OCI-LY3 (cell line): ENCODE data around the gene CFAP46.

Experiments
- H2AFZ ChIP-seq: fragments of 200-600, 300-600 bp; shearing (Covaris generic); 2 replicates; pipeline ENCODE4 v1.6.0; 2014; ENCODE audit warnings: antibody characterized with exemption, low read depth, low read length
- H3K27ac ChIP-seq: fragments of 200-600, 300-600 bp; sonication (generic); 2 replicates; pipeline ENCODE4 v1.5.1; 2014; ENCODE audit warnings: mild to moderate bottlenecking, low read length, moderate library complexity, mixed read lengths
- H3K27me3 ChIP-seq: fragments of 200-600, 300-600 bp; sonication (generic); 2 replicates; pipeline ENCODE4 v1.6.1; 2014; ENCODE audit warnings: low read depth, low read length, mixed read lengths
- H3K36me3 ChIP-seq: fragments of 200-600, 300-600 bp; sonication (generic); replicated peaks from 2 replicates; pipeline ENCODE3; 2014; ENCODE audit warnings: low read depth, low read length, mixed read lengths
- H3K4me1 ChIP-seq: fragments of 300-600, 200-600 bp; sonication (generic); 2 replicates; pipeline ENCODE4 v1.6.1; 2014; ENCODE audit warnings: low read length, mixed read lengths
- H3K4me2 ChIP-seq: fragments of 200-600, 300-600 bp; sonication (generic); 2 replicates; pipeline ENCODE4 v1.6.1; 2014; ENCODE audit warnings: low read length, mixed read lengths
- H3K4me3 ChIP-seq: fragments of 300-600, 200-600 bp; sonication (generic); 2 replicates; pipeline ENCODE4 v1.5.1; 2014; ENCODE audit warnings: antibody characterized with exemption, mild to moderate bottlenecking, low read length, moderate library complexity
- H3K79me2 ChIP-seq: fragments of 300-600, 200-600 bp; shearing (Covaris generic); 2 replicates; pipeline ENCODE4 v1.6.1; 2014; ENCODE audit warnings: mild to moderate bottlenecking, low read length, mixed read lengths
- H3K9ac ChIP-seq: fragments of 300-600, 200-600 bp; shearing (Covaris generic); 2 replicates; pipeline ENCODE4 v1.6.0; 2014; ENCODE audit warnings: mild to moderate bottlenecking, low read length, moderate library complexity
- H3K9me3 ChIP-seq: fragments of 200-600, 300-600 bp; shearing (Covaris generic); 2 replicates; pipeline ENCODE4 v1.6.1; 2014; ENCODE audit warnings: low read length, mixed read lengths; ENCODE audit not compliant: insufficient read depth
- H4K20me1 ChIP-seq: fragments of 200-600, 300-600 bp; sonication (generic); 2 replicates; pipeline ENCODE4 v1.6.1; 2016; ENCODE audit warnings: low read length, mixed read lengths; ENCODE audit not compliant: insufficient read depth
- CTCF ChIP-seq: fragments of 200-600, 300-600 bp; sonication (generic); IDR thresholded peaks from 2 replicates; pipeline ENCODE4 v1.5.1; 2014; ENCODE audit warnings: antibody characterized with exemption, low read length, low read depth
- EZH2phosphoT487 ChIP-seq: fragments of 200-600 bp; shearing (Covaris generic); IDR thresholded peaks from 2 replicates; pipeline ENCODE4 v1.6.1; 2018; ENCODE audit warnings: antibody characterized with exemption, mixed run types, low read depth

CFAP46 gene

GRCh38 chr10:132979491-132980425 lies 37.4 kb upstream of the CFAP46 start:
- Histone ChIP-seq H3K4me1 (no peaks in the 10 kb centered on the region), H3K9me3 (no peaks in the 10 kb centered on the region), H3K9ac (no peak overlapping the region), H2AFZ (no peak overlapping the region), H3K27me3 (no peaks in the 10 kb centered on the region), H3K36me3 (no peaks in the 10 kb centered on the region), H3K79me2 (no peaks in the 10 kb centered on the region), H3K4me2 (no peak overlapping the region), H3K4me3 (no peak overlapping the region), H4K20me1 (no peaks in the 10 kb centered on the region), H3K27ac (no peak overlapping the region)
- TF ChIP-seq CTCF = no peak
- no peak for TF ChIP-seq EZH2phosphoT487

- Histone ChIP-seq H3K27ac (no peak overlapping the region), H3K9ac (no peak overlapping the region), H3K4me2 (no peak overlapping the region), H3K9me3 (no peaks in the 10 kb centered on the region), H3K36me3 (no peaks in the 10 kb centered on the region), H3K4me1 (no peaks in the 10 kb centered on the region), H3K4me3 (no peak overlapping the region), H2AFZ (no peak overlapping the region), H4K20me1 (no peaks in the 10 kb centered on the region), H3K27me3 (no peaks in the 10 kb centered on the region), H3K79me2 (no peaks in the 10 kb centered on the region)
- TF ChIP-seq CTCF = no peak
- TF ChIP-seq EZH2phosphoT487 = no peak
Observed at GRCh38 chr10:132978542-132978941, 36.2 kb upstream of the CFAP46 start.

GRCh38 chr10:132977807-132978206 lies 35.4 kb upstream of the CFAP46 start:
- TF ChIP-seq CTCF (no peak), EZH2phosphoT487 (no peak)
- no peak overlapping the region for H2AFZ ChIP-seq
- no peaks in the 10 kb centered on the region for H4K20me1 ChIP-seq
- no peaks in the 10 kb centered on the region for H3K9me3 ChIP-seq
- H3K27ac ChIP-seq = no peak overlapping the region
- H3K9ac ChIP-seq = no peak overlapping the region
- H3K27me3 ChIP-seq = no peaks in the 10 kb centered on the region
- H3K79me2 ChIP-seq = no peaks in the 10 kb centered on the region
- H3K4me1 ChIP-seq = no peaks in the 10 kb centered on the region
- H3K36me3 ChIP-seq = no peaks in the 10 kb centered on the region
- no peak overlapping the region for H3K4me2 ChIP-seq
- H3K4me3 ChIP-seq = no peak overlapping the region

GRCh38 chr10:132977076-132977475 lies 34.7 kb upstream of the CFAP46 start:
- no peaks in the 10 kb centered on the region for H4K20me1 ChIP-seq
- H3K4me3 ChIP-seq = no peak overlapping the region
- H3K79me2 ChIP-seq = no peaks in the 10 kb centered on the region

More at GRCh38 chr10:132977076-132977475, 34.7 kb upstream of the CFAP46 start:
- H3K4me2 ChIP-seq = no peak overlapping the region
- H3K9ac ChIP-seq = no peak overlapping the region
- H3K9me3 ChIP-seq = no peaks in the 10 kb centered on the region
- H2AFZ ChIP-seq = no peak overlapping the region
- H3K36me3 ChIP-seq = no peaks in the 10 kb centered on the region
- H3K27ac ChIP-seq = no peak overlapping the region
- TF ChIP-seq EZH2phosphoT487 = no peak
- no peak for TF ChIP-seq CTCF
- H3K27me3 ChIP-seq = no peaks in the 10 kb centered on the region
- no peaks in the 10 kb centered on the region for H3K4me1 ChIP-seq
